MM.1S (cell line): ENCODE data around the gene CTTN.

Experiments
- CTCF ChIP-seq: fragments of 300-600 bp; sonication (generic); IDR thresholded peaks from 2 replicates; pipeline ENCODE4 v1.5.1; 2016; ENCODE audit warnings: antibody characterized with exemption, low read length, mixed read lengths
- EZH2 ChIP-seq: fragments of 300-600 bp; sonication (generic); optimal IDR thresholded peaks from 2 replicates; pipeline ENCODE3; 2017; ENCODE audit warnings: low read depth, mild to moderate bottlenecking, antibody characterized with exemption, low read length, mixed read lengths

DNA sequence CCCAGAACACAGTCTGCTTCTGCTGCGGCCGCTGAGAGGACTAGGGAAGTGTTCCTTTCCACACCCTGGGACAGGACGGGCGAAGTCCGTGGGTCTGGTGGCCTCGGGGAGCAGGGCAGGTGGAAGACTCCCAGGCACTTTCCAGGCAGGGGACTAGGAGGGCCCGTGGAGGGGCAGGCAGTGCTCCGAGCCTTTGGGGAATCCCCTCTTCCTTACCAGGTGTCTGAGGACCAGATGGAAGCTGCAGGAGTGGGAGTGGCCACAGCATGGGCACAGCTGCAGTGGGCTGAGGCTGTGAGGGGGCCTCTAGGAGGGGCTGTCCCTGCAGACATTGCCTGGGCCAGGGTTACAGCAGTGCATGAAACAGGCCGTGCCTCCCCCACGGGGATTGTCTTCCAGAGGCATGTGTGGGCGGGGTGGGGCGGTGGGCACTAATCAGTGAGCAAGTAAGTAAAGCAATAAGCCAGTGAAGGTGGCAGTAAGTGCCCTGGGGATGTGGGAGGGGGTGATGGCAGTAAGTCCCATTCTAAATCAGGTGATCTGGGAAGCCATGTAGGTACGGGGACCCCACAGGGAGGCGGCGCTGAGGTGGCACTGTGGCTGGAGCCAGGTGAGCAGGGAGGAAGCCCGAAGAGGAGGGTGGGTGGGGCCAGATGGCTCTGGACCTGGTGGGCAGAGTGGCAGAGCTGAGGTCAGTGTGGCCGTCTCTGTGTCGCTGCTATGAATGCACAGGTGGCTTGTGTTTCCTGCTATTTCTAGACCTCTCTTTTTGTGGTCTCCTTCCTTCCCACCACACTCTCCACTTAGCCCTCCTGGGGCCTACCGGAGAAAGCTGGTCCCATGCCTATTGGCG is 66.4 kb downstream of the CTTN start:
- TF ChIP-seq EZH2 (no peak), CTCF (no peak)
